Natural killer cell (primary cell): Measurements from ENCODE around the gene CENPO. TPM values are rescaled to one million over a fixed set of nuclear protein-coding genes. Genes with fewer than 3 reads are reported as not detected.

Source experiments
- ATAC-seq, 3 donors: fragments of 150-1000 bp in 2 of 3; fragments of 200-7000 bp in 1 of 3; cut with Tn5 transposase; 1 replicate in 1 of 3; 2 replicates in 2 of 3; pipeline ENCODE4 v1.10.0; 2021; ENCODE audit warnings: mild to moderate bottlenecking in 2 of 3, moderate library complexity in 2 of 3
- DNase-seq, 2 donors: peaks; one replicate each; pipeline versions ENCODE4 v3.0.0 to v3.0.0-alpha.2; 2013 to 2021; ENCODE audit warnings: mixed read lengths in 1 of 2
- H3K27ac ChIP-seq: one replicate; pipeline ENCODE4 v1.5.1; 2013; ENCODE audit warnings: mild to moderate bottlenecking, low read length
- H3K27me3 ChIP-seq: one replicate; pipeline ENCODE4 v1.6.1; 2013; ENCODE audit warnings: low read length; ENCODE audit not compliant: control insufficient read depth, insufficient read depth
- H3K36me3 ChIP-seq: one replicate; pipeline ENCODE4 v1.6.1; 2013; ENCODE audit warnings: low read length; ENCODE audit not compliant: control insufficient read depth, insufficient read depth
- H3K4me1 ChIP-seq: one replicate; pipeline ENCODE4 v1.6.1; 2013; ENCODE audit warnings: low read length; ENCODE audit not compliant: control insufficient read depth, insufficient read depth
- H3K4me3 ChIP-seq: one replicate; pipeline ENCODE4 v1.5.1; 2013; ENCODE audit warnings: low read length
- H3K9me3 ChIP-seq: one replicate; pipeline ENCODE4 v1.6.1; 2013; ENCODE audit warnings: low read length; ENCODE audit not compliant: control insufficient read depth, insufficient read depth
- H3K27ac Mint-ChIP-seq, 2 donors: one replicate each; pipeline ENCODE4 v1.8.0; 2022; ENCODE audit warnings: mild to moderate bottlenecking in 2 of 2, mixed read lengths in 2 of 2, moderate library complexity in 1 of 2
- H3K27me3 Mint-ChIP-seq, 2 donors: one replicate each; pipeline ENCODE4 v1.8.0; 2022; ENCODE audit warnings: low read depth in 2 of 2, mixed read lengths in 2 of 2
- H3K36me3 Mint-ChIP-seq: one replicate; pipeline ENCODE4 v1.8.0; 2022; ENCODE audit warnings: mixed read lengths
- H3K4me1 Mint-ChIP-seq, 2 donors: one replicate each; pipeline ENCODE4 v1.8.0; 2022; ENCODE audit warnings: mixed read lengths in 2 of 2
- H3K4me3 Mint-ChIP-seq: one replicate; pipeline ENCODE4 v1.8.0; 2022; ENCODE audit warnings: mild to moderate bottlenecking, moderate library complexity, mixed read lengths
- H3K9me3 Mint-ChIP-seq, 2 donors: one replicate each; pipeline ENCODE4 v1.8.0; 2022; ENCODE audit warnings: mixed read lengths in 2 of 2
- WGBS: methylation state at CpG from one replicate; pipeline ENCODE4 v1.1.7; 2013; ENCODE audit warnings: missing lambda C conversion rate; ENCODE audit not compliant: insufficient coverage; 5-methylcytosine and 5-hydroxymethylcytosine counted together
- intact Hi-C: fragments of 100-400 bp; cut with micrococcal nuclease; formaldehyde crosslinking; loops from one replicate; pipeline ENCODE4 v1.14.2; 2022
- total RNA-seq, 4 donors: library from RNA; stranded (reverse); fragments of 120-200 nt in 1 of 4; gene quantifications; one replicate each; pipeline versions ENCODE4 v1.2.3 to v1.2.4, GENCODE V29; 2013 to 2022
- TF ChIP-seq, protein P1 (sequence below): fragments of 200-600 bp; IDR thresholded peaks from one replicate; pipeline ENCODE4 v1.8.0; 2022; ENCODE audit warnings: antibody characterized with exemption

CENPO gene
- total RNA-seq, 3 donors from 2014 or later (not counting 1 experiment from before 2014, with no cell fraction given) = 8.1 to 15.1 (median 11.2) TPM

DNA sequence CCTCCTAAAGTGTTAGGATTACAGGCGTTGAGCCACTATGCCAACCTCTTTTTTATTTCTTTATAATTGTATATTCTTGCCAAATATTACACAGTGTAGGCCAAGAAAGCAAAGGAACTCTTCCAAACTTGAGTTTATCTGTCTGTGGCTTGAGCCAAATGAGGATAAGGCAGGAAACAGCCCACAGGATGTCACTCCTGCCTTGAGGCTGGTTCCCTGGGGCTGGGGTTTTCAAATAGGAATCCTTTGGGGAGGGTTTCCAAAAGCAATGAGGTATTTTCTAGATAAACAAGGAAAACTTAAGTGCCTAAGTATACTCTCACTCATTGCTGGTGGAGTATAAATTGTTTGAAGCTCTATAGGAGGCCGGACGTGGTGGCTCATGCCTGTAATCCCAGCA lies 70.4 kb downstream of the CENPO start:
- H3K4me3 ChIP-seq = no peak overlapping the region
- no peaks in the 10 kb centered on the region for H3K9me3 Mint-ChIP-seq
- no peak overlapping the region for H3K27ac Mint-ChIP-seq
- DNase-seq (no peak), ATAC-seq (no peak)
- TF ChIP-seq, protein P1, sequence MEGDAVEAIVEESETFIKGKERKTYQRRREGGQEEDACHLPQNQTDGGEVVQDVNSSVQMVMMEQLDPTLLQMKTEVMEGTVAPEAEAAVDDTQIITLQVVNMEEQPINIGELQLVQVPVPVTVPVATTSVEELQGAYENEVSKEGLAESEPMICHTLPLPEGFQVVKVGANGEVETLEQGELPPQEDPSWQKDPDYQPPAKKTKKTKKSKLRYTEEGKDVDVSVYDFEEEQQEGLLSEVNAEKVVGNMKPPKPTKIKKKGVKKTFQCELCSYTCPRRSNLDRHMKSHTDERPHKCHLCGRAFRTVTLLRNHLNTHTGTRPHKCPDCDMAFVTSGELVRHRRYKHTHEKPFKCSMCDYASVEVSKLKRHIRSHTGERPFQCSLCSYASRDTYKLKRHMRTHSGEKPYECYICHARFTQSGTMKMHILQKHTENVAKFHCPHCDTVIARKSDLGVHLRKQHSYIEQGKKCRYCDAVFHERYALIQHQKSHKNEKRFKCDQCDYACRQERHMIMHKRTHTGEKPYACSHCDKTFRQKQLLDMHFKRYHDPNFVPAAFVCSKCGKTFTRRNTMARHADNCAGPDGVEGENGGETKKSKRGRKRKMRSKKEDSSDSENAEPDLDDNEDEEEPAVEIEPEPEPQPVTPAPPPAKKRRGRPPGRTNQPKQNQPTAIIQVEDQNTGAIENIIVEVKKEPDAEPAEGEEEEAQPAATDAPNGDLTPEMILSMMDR = no peak
- H3K36me3 Mint-ChIP-seq = no peaks in the 10 kb centered on the region
- H3K4me3 Mint-ChIP-seq = no peak overlapping the region
- no peaks in the 10 kb centered on the region for H3K27me3 Mint-ChIP-seq
- WGBS = 100% methylated on average over 2 of the region's 3 CpGs
- no peaks in the 10 kb centered on the region for H3K27me3 ChIP-seq
- H3K4me1 Mint-ChIP-seq = no peaks in the 10 kb centered on the region
- no peak overlapping the region for H3K27ac ChIP-seq
- intact Hi-C loops = no loop called here
- no peaks in the 10 kb centered on the region for H3K36me3 ChIP-seq
- H3K4me1 ChIP-seq = no peaks in the 10 kb centered on the region
- no peaks in the 10 kb centered on the region for H3K9me3 ChIP-seq

DNA sequence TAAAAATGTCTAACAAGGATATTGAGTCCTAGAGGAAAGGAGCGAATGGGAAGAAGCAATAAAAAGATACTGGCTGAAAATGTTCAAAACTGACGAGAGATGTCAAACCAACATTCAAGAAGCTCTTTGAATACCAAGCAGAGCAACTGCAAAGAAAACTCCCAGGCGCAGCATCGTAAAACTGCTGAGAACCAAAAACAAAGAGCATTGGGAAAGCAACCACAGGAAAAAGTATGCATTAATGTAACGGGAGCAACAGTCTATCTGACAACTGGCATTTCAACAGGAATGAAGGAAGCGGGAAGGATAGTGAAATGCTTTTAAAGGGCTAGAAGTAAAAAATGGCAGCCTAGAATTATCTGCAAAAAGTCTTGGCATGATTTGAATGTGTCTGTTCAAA lies 73.7 kb downstream of the CENPO start:
- no peaks in the 10 kb centered on the region for H3K4me1 Mint-ChIP-seq
- DNase-seq = no peak
- H3K27me3 Mint-ChIP-seq = no peaks in the 10 kb centered on the region
- no peak overlapping the region for H3K4me3 ChIP-seq
- intact Hi-C loops = no loop called here
- H3K9me3 Mint-ChIP-seq = no peaks in the 10 kb centered on the region
- no peaks in the 10 kb centered on the region for H3K27me3 ChIP-seq
- H3K36me3 ChIP-seq = peaks cover 2% of the 10 kb centered on the region
- no peak for ATAC-seq
- whole genome bisulfite sequencing = 91% methylated on average over 6 of the region's 6 CpGs
- no peak overlapping the region for H3K4me3 Mint-ChIP-seq
- H3K9me3 ChIP-seq = no peaks in the 10 kb centered on the region
- H3K27ac ChIP-seq = no peak overlapping the region
- TF ChIP-seq, protein P1 = no peak
- no peak overlapping the region for H3K27ac Mint-ChIP-seq
- no peaks in the 10 kb centered on the region for H3K36me3 Mint-ChIP-seq
- H3K4me1 ChIP-seq = no peaks in the 10 kb centered on the region

DNA sequence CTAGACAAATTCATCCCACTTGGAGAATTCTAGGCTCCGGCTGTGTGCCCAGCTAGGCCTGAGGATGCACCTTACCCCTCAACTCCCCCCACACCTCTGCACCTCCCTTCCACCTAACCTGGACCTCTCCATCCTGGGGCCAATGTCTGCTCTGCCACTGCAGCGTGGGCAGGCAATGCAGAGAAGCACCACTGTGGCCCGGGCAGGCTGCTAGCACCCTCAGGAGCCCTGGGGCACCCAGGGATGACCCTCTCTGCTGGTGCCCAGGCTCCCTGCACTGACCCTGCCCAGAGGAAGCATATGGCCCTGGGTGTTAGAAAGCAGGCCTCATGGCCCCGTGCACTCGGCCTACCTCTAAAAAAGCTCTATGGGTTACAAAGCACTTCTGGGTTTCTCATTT lies 77.2 kb downstream of the CENPO start:
- Mint-ChIP-seq H3K9me3 (no peaks in the 10 kb centered on the region), H3K4me1 (no peaks in the 10 kb centered on the region), H3K27me3 (no peaks in the 10 kb centered on the region), H3K4me3 (no peak overlapping the region), H3K27ac (no peak overlapping the region), H3K36me3 (no peaks in the 10 kb centered on the region)
- Histone ChIP-seq H3K4me3 (no peak overlapping the region), H3K9me3 (no peaks in the 10 kb centered on the region), H3K36me3 (peaks cover 2% of the 10 kb centered on the region), H3K4me1 (no peaks in the 10 kb centered on the region), H3K27ac (no peak overlapping the region), H3K27me3 (no peaks in the 10 kb centered on the region)
- TF ChIP-seq, protein P1 = no peak
- WGBS = 96% methylated on average over 5 of the region's 5 CpGs
- intact Hi-C loops = no loop called here
- DNase-seq = no peak
- ATAC-seq = no peak

DNA sequence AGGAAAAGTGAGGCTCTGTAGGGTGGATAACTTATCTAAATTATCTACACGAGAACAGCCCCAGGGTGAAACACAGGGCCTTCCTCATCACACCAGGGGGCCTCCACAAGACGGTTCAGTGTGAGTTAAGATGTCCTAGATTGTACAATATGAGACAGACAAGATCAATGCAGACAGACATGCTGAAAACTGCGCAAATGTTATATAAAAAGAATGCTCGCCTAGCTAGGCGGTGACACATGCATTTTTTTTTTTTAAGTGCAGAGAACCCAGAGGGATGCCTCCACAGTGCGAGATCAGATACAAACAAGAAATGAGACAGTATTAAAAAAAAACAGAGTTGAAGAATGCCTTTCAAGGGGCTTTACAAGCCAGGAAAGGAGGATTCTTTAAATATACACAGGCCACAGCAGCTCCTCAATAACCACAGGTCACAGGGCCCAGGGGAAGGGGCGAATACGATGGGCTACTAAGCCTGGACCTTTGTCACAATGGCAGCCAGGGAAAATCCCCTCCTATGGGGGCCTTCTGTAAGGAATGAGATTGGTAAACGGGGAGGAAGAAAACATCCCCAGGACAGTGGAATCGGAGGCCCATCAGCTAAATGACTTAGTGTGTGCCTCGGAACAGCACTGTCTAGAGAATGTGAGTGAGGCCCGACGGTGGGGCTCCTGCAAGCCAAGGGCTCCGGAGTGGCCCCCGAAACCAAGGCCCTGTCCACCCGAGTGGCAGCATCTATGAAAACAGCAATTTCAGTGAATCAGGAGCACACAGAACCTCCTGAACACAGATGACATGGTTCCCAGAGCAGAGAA lies 77.9 kb downstream of the CENPO start:
- Histone ChIP-seq H3K9me3 (no peaks in the 10 kb centered on the region), H3K4me1 (no peaks in the 10 kb centered on the region), H3K36me3 (peaks cover 2% of the 10 kb centered on the region), H3K4me3 (no peak overlapping the region), H3K27me3 (no peaks in the 10 kb centered on the region), H3K27ac (no peak overlapping the region)
- H3K27me3 Mint-ChIP-seq = no peaks in the 10 kb centered on the region
- H3K4me1 Mint-ChIP-seq = no peaks in the 10 kb centered on the region
- no peak for DNase-seq
- TF ChIP-seq, protein P1 = no peak
- ATAC-seq = no peak
- H3K9me3 Mint-ChIP-seq = no peaks in the 10 kb centered on the region
- H3K27ac Mint-ChIP-seq = no peak overlapping the region
- no peaks in the 10 kb centered on the region for H3K36me3 Mint-ChIP-seq
- 95% methylated on average over 13 of the region's 16 CpGs for whole genome bisulfite sequencing
- intact Hi-C loops = no loop called here
- H3K4me3 Mint-ChIP-seq = no peak overlapping the region
